Measurements from ENCODE around the gene MEF2D. TPM values are rescaled to one million over a fixed set of nuclear protein-coding genes. Genes with fewer than 3 reads are reported as not detected.

The MEF2D gene
- total RNA-seq, 2 experiments from 2014 or later, result 155 to 162 TPM

- H3K27ac Mint-ChIP-seq, result no peak overlapping the region
- peaks cover 69 to 93% of the 10 kb centered on the region in 2 experiments for H3K27me3 ChIP-seq (ENCODE audit: control insufficient read depth in 1 of 2, insufficient read depth in 2 of 2, low read length in 2 of 2)
Measured at GRCh38 chr1:156425943-156426342, 74.6 kb downstream of the MEF2D start.

GRCh38 chr1:156424806-156425432, 75.7 kb downstream of the MEF2D start:
- no peak overlapping the region for H3K4me3 ChIP-seq (ENCODE audit: low read length)
- peaks cover 18% of the 10 kb centered on the region for H3K4me1 Mint-ChIP-seq (ENCODE audit: low read depth)
- H3K27me3 Mint-ChIP-seq, result peaks cover 95% of the 10 kb centered on the region
- no peak overlapping the region for H3K27ac Mint-ChIP-seq
- peaks cover 25% of the 10 kb centered on the region for H3K4me1 ChIP-seq (ENCODE audit: insufficient read depth, low read length)
- H3K4me3 Mint-ChIP-seq, result no peak overlapping the region
- no peaks in the 10 kb centered on the region for H3K36me3 Mint-ChIP-seq (ENCODE audit: low read depth)
- ATAC-seq (ENCODE audit: poor library complexity), result no peak
- no peak for DNase-seq
- ChIA-PET POLR2A (no interaction called here), CTCF (interaction anchor here (3.3 kb wide), 1 partner anchor 39 kb away, joined by 15 read pairs; no protein-coding TSS in a partner anchor)
- no peak overlapping the region for H3K27ac ChIP-seq (ENCODE audit: low read depth in 1 of 2, low read length in 2 of 2)
- intact Hi-C loops (cut with DNase I, micrococcal nuclease), result no loop called here
- H3K27me3 ChIP-seq (ENCODE audit: control insufficient read depth in 1 of 2, insufficient read depth in 2 of 2, low read length in 2 of 2), result peaks cover 71 to 93% of the 10 kb centered on the region in 2 experiments
- H3K9me3 ChIP-seq (ENCODE audit: control insufficient read depth in 1 of 2, insufficient read depth in 1 of 2, low read length in 2 of 2), result peaks cover 0 to 16% of the 10 kb centered on the region in 2 experiments
- TF ChIP-seq CTCF (IDR thresholded peaks at IDR 0.05), result no peak
- H3K9me3 Mint-ChIP-seq, result no peaks in the 10 kb centered on the region
- H3K36me3 ChIP-seq (ENCODE audit: insufficient read depth, low read length), result no peaks in the 10 kb centered on the region

More at GRCh38 chr1:156425943-156426342, 74.6 kb downstream of the MEF2D start:
- peaks cover 95% of the 10 kb centered on the region for H3K27me3 Mint-ChIP-seq
- DNase-seq, result no peak
- Histone ChIP-seq H3K4me1 (ENCODE audit: insufficient read depth, low read length) (peaks cover 14% of the 10 kb centered on the region), H3K27ac (ENCODE audit: low read depth in 1 of 2, low read length in 2 of 2) (no peak overlapping the region), H3K4me3 (ENCODE audit: low read length) (no peak overlapping the region), H3K9me3 (ENCODE audit: control insufficient read depth in 1 of 2, insufficient read depth in 1 of 2, low read length in 2 of 2) (peaks cover 0 to 14% of the 10 kb centered on the region in 2 experiments), H3K36me3 (ENCODE audit: insufficient read depth, low read length) (no peaks in the 10 kb centered on the region)
- ATAC-seq (ENCODE audit: poor library complexity), result no peak
- intact Hi-C loops (cut with DNase I, micrococcal nuclease), result no loop called here
- H3K4me3 Mint-ChIP-seq, result no peak overlapping the region
- no peak for TF ChIP-seq CTCF (IDR thresholded peaks at IDR 0.05)
- H3K4me1 Mint-ChIP-seq (ENCODE audit: low read depth), result peaks cover 8% of the 10 kb centered on the region
- H3K9me3 Mint-ChIP-seq, result no peaks in the 10 kb centered on the region
- H3K36me3 Mint-ChIP-seq (ENCODE audit: low read depth), result no peaks in the 10 kb centered on the region
- POLR2A ChIA-PET, result no interaction called here
- CTCF ChIA-PET, result interaction anchor here (1.3 kb wide), 1 partner anchor 40 kb away, joined by 4 read pairs; no protein-coding TSS in a partner anchor

- no peak overlapping the region for H3K27ac ChIP-seq (ENCODE audit: low read depth in 1 of 2, low read length in 2 of 2)
- H3K9me3 ChIP-seq (ENCODE audit: control insufficient read depth in 1 of 2, insufficient read depth in 1 of 2, low read length in 2 of 2), result peaks cover 0 to 18% of the 10 kb centered on the region in 2 experiments
- Mint-ChIP-seq H3K36me3 (ENCODE audit: low read depth) (no peaks in the 10 kb centered on the region), H3K27ac (no peak overlapping the region), H3K4me3 (no peak overlapping the region), H3K27me3 (peaks cover 95% of the 10 kb centered on the region), H3K9me3 (no peaks in the 10 kb centered on the region), H3K4me1 (ENCODE audit: low read depth) (peaks cover 26% of the 10 kb centered on the region)
- intact Hi-C loops (cut with DNase I, micrococcal nuclease), result no loop called here
- H3K4me3 ChIP-seq (ENCODE audit: low read length), result no peak overlapping the region
- H3K36me3 ChIP-seq (ENCODE audit: insufficient read depth, low read length), result no peaks in the 10 kb centered on the region
- POLR2A ChIA-PET, result interaction anchor here (1.2 to 1.3 kb wide), 2 partner anchors 9 to 34 kb away, joined by 4 read pairs; no protein-coding TSS in a partner anchor
- peaks cover 30% of the 10 kb centered on the region for H3K4me1 ChIP-seq (ENCODE audit: insufficient read depth, low read length)
- ATAC-seq (ENCODE audit: poor library complexity) (no peak), DNase-seq (no peak)
- TF ChIP-seq CTCF (IDR thresholded peaks at IDR 0.05), result no peak
- CTCF ChIA-PET, result interaction anchor here (1.4 to 3.3 kb wide), 2 partner anchors 22 to 38 kb away, joined by 5 to 15 read pairs; no protein-coding TSS in a partner anchor
- peaks cover 66 to 90% of the 10 kb centered on the region in 2 experiments for H3K27me3 ChIP-seq (ENCODE audit: control insufficient read depth in 1 of 2, insufficient read depth in 2 of 2, low read length in 2 of 2)
Measured at GRCh38 chr1:156423422-156424352, 76.9 kb downstream of the MEF2D start.

Measured in CD4-positive, alpha-beta T cell (primary cell).